Right ventricle myocardium superior (tissue), 1 donor: ENCODE measurements around the gene BRD7. TPM values are rescaled to one million over a fixed set of nuclear protein-coding genes. Genes with fewer than 3 reads are reported as not detected.

Experiments used
- ATAC-seq: fragments of 200-7000 bp; cut with Tn5 transposase; one replicate; pipeline ENCODE4 v1.9.1; 2020; ENCODE audit warnings: mild to moderate bottlenecking; ENCODE audit not compliant: poor library complexity
- DNase-seq: peaks from one replicate; pipeline ENCODE4 v3.0.0-alpha.2; 2020
- intact Hi-C: fragments of 100-400 bp; cut with DNase I; formaldehyde crosslinking; loops from one replicate; pipeline ENCODE4 v1.11.2; 2022
- long read RNA-seq: library from polyadenylated mRNA; unstranded; transcript quantifications from one replicate; pipeline ENCODE4 v2.0.0, GENCODE V29; 2021
- total RNA-seq: library from RNA; stranded (reverse); fragmentation: NEBNext Ultra II Directional; extraction: Animal tissue kit (Norgen Biotek cat#: 25700); gene quantifications from one replicate; pipeline ENCODE4 v1.2.1, GENCODE V29; 2021
- donor health status: DM: no; HTN: yes; CAD: no; lungs with severe emphysema.

BRD7 gene
- total RNA-seq, result 39.1 TPM
- long read RNA-seq, full-length matches to known transcripts, result 130 of 153 reads
- long read RNA-seq, partial matches to known transcripts, result 3 of 153 reads
- long read RNA-seq, other reads (novel, unspliced or antisense), result 20 of 153 reads

DNA sequence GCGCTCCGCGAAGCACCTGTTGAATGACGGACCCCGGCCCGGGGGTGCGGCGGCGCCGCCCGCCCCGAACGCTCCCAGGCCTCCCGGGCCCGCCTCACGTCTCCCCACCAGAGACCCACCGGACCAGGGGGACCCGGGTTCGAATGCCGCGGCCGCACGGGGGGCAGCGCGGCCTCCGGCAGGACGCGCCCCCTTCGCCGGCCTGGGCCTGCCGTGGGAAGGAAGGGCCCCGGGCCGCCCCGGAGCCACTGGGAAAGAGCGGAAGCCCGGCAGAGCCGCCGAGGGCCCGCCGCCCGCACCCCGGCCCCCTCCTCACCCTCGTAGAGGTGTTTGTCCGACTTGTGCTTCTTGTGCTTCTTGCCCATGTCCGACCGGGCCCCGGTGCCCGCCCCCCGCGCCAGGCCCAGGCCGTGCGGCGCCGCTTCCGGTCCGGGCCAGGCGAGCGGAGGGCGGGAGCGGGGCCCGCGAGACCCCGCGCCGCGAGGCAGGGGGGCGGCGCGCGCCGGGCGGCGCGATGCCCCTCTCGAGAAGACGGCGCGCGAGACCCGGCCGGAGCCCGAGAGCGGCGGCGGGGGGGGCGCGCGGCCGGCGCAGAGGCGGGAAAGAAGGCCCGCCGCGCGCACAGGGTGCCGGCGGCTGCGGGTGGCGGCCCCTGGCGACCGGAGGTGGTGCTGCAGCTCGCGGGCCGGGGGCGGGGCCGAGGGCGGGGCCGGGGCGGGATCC, at the start of gene BRD7:
Gene BRD7, minus strand, starts transcription at position 579 of the 723 bp plus-strand sequence. Its CDS starts 214 bp downstream, at position 365.
- peak; percentile 73 for DNase-seq
- intact Hi-C loops, result no loop called here
- peak; percentile 85 for ATAC-seq

GRCh38 chr16:50416388-50416787, 47.6 kb upstream of the BRD7 start:
- no peak for DNase-seq
- intact Hi-C loops, result no loop called here
- no peak for ATAC-seq

- intact Hi-C loops, result no loop called here
- DNase-seq (no peak), ATAC-seq (no peak)
Observed at GRCh38 chr16:50414152-50414551, 45.4 kb upstream of the BRD7 start.

- ATAC-seq (no peak), DNase-seq (no peak)
- intact Hi-C loops, result no loop called here
Observed at GRCh38 chr16:50411034-50411433, 42.2 kb upstream of the BRD7 start.

- intact Hi-C loops, result no loop called here
- no peak for ATAC-seq
- DNase-seq, result no peak
Observed at GRCh38 chr16:50408001-50408561, 39.3 kb upstream of the BRD7 start.

GRCh38 chr16:50407351-50407750, 38.6 kb upstream of the BRD7 start:
- ATAC-seq (no peak), DNase-seq (no peak)
- intact Hi-C loops, result no loop called here

GRCh38 chr16:50403491-50403890, 34.7 kb upstream of the BRD7 start:
- ATAC-seq, result peak; percentile 93
- intact Hi-C loops, result no loop called here
- DNase-seq, result peak; percentile 64

GRCh38 chr16:50402298-50402895, 33.6 kb upstream of the BRD7 start:
- no peak for DNase-seq
- intact Hi-C loops, result no loop called here
- no peak for ATAC-seq

GRCh38 chr16:50401355-50401754, 32.6 kb upstream of the BRD7 start:
- DNase-seq (no peak), ATAC-seq (no peak)
- intact Hi-C loops, result no loop called here

DNA sequence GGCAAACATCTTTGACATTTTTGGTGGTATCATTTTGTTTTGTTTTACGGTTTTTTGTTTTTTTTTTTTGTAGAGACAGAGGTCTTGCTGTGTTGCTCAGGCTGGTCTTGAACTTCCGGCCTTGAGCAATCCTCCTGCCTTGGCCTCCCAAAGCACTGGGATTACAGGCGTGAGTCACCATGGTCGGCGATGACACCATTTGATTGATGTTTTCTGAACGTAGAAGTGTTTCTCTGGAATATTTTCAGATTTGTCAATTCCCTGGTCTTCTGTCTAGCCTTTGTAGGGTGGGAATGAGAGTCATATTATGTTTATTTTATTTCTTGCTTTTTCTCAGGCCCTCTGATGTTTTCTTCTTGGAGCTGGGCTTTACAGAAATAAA, 32.2 kb upstream of the BRD7 start:
- intact Hi-C loops, result no loop called here
- no peak for ATAC-seq

GRCh38 chr16:50400312-50400966, 31.7 kb upstream of the BRD7 start:
- intact Hi-C loops, result no loop called here
- ATAC-seq (no peak), DNase-seq (no peak)

More for the DNA sequence above, 32.2 kb upstream of the BRD7 start:
- no peak for DNase-seq

DNA sequence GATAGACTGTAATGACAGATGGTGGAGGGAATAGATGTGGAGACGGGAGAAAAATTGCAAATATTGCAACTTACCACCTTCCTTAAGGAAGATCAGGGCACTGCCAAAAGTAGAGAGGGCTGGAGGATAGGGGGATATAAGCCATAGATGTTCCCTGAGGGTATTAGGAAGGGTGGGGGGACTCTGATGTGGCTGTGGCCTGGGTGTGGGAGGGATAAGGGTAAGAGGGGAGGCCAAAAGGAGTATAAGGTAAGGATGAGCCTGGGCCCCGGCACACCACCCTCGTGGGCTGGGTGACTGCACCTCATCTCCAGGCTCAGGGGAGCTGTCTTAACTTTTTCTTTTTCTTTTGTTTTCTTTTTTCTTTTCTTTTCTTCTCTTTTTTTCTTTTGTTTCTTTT, 30.6 kb upstream of the BRD7 start:
- ATAC-seq, result no peak
- no peak for DNase-seq
- intact Hi-C loops, result no loop called here

DNA sequence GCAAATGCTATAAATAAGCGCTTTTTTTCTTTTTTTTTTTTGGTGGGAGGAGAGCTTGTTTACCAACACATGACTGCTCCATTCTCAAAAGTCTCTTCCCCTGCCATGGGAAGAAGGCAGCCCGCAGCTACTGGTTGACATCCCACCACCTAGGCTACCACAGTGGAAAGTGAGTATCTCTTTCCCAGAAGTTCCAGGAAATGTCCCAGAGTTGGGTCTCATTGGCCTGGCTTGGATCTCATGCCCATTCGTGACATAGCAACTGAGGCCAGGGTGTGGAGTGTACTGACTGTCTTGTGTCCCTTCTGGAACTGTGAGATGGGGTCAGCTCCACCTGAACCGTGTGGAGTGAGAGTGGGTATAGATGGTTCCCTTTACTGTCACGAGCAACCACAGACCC, 29.5 kb upstream of the BRD7 start:
- DNase-seq (no peak), ATAC-seq (no peak)
- intact Hi-C loops, result no loop called here

GRCh38 chr16:50396761-50397535, 28.2 kb upstream of the BRD7 start:
- intact Hi-C loops, result no loop called here
- DNase-seq, result no peak
- no peak for ATAC-seq

DNA sequence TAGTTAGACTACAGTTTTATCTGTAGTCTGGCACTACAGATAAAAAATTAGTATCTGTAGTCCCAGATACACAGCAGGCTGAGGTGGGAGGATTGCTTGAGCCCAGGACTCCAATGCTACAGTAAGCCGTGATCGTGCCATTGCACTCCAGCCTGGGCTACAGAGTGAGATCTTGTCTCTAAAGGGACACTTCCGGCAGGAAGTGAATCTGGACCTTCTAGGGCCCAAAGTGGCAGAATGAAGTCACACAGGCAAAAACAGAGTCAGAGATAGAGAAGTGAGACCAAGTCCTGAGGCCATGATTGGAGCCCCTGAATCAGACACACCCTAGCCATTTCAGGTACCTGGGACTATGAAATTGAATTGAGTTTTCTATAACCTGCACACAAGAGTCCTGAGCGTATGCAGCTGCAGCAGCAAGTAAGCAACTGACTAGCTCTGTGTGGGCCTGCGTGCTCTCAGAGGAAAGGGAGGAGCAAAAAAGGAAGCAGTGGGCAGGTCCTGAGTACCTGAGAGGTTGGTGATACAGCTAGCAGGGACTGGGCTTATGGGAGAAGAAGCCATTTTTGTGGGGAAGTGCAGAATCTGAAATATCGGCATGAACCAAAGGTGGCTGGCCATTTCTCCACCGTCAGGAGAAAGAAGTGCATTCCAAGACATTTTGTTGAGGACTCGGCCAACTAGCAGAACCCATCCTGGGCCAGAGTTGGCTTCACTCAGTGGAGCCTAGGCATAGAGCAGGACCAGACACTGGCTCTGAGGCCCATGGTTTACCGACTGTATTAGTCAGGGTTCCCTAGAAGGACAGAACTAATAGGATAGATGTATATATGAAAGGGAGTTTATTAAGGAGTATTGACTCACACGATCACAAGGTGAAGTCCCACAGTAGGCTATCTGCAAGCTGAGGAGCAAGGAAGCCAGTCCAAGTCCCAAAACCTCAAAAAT, 27.2 kb upstream of the BRD7 start:
- intact Hi-C loops, result no loop called here
- ATAC-seq (no peak), DNase-seq (no peak)

GRCh38 chr16:50393858-50394802, 25.3 kb upstream of the BRD7 start:
- ATAC-seq (no peak), DNase-seq (no peak)
- intact Hi-C loops, result no loop called here

GRCh38 chr16:50393416-50393815, 24.6 kb upstream of the BRD7 start:
- intact Hi-C loops, result no loop called here
- ATAC-seq, result no peak
- no peak for DNase-seq
